Suprapubic skin (tissue), 4 donors: Measurements from ENCODE around the gene TCAP. TPM values are rescaled to one million over a fixed set of nuclear protein-coding genes. Genes with fewer than 3 reads are reported as not detected.

Experiments
- DNase-seq, 2 donors: peaks; one replicate each; pipeline ENCODE4 v3.0.0-alpha.2; 2019; ENCODE audit warnings: low spot score in 2 of 2
- H3K27ac ChIP-seq: fragments of 200-600 bp; sonication (generic); one replicate; pipeline ENCODE4 v1.5.1; 2019
- H3K27me3 ChIP-seq: fragments of 200-600 bp; sonication (generic); one replicate; pipeline ENCODE4 v1.5.1; 2019
- H3K36me3 ChIP-seq: fragments of 200-600 bp; sonication (generic); one replicate; pipeline ENCODE4 v1.5.1; 2019
- H3K4me1 ChIP-seq: fragments of 200-600 bp; sonication (generic); one replicate; pipeline ENCODE4 v1.5.1; 2019
- H3K4me3 ChIP-seq: fragments of 200-600 bp; sonication (generic); one replicate; pipeline ENCODE4 v1.5.1; 2019; ENCODE audit warnings: mild to moderate bottlenecking
- H3K9me3 ChIP-seq: fragments of 200-600 bp; sonication (generic); one replicate; pipeline ENCODE4 v1.5.1; 2019
- EP300 ChIP-seq: sonication (generic); formaldehyde crosslinking; IDR thresholded peaks from one replicate; pipeline ENCODE4 v1.6.1; 2017; ENCODE audit warnings: antibody characterized with exemption
- POLR2A ChIP-seq, 2 donors: fragments of 450-650 bp; IDR thresholded peaks; one replicate each; pipeline ENCODE4 v1.6.1; 2017; ENCODE audit warnings: antibody characterized with exemption in 2 of 2, mild to moderate bottlenecking in 2 of 2, moderate library complexity in 2 of 2
- POLR2AphosphoS5 ChIP-seq, 3 donors: sonication (generic); formaldehyde crosslinking; IDR thresholded peaks; one replicate each; pipeline ENCODE4 v1.6.1; 2017; ENCODE audit warnings: antibody characterized with exemption in 3 of 3
- WGBS: methylation state at CpG from one replicate; pipeline ENCODE4 v1.1.5; 2018; 5-methylcytosine and 5-hydroxymethylcytosine counted together
- total RNA-seq, 4 donors: library from RNA; depleted of rRNA; stranded (reverse); fragments of >200 nt; gene quantifications; one replicate each; pipeline ENCODE4 v1.1.0, GENCODE V29; 2016
- TF ChIP-seq, protein P1 (sequence below), 2 donors: fragments of 200-600 bp in 1 of 2; fragments of 450-650 bp in 1 of 2; sonication (generic) in 1 of 2; IDR thresholded peaks; one replicate each; pipeline ENCODE4 v1.5.1; 2016 to 2019; ENCODE audit warnings: antibody characterized with exemption in 2 of 2, mild to moderate bottlenecking in 1 of 2, moderate library complexity in 1 of 2

TCAP gene
- total RNA-seq, 4 donors from 2014 or later: 0.57 to 2.4 (median 1.1) TPM; not detected in 1

DNA sequence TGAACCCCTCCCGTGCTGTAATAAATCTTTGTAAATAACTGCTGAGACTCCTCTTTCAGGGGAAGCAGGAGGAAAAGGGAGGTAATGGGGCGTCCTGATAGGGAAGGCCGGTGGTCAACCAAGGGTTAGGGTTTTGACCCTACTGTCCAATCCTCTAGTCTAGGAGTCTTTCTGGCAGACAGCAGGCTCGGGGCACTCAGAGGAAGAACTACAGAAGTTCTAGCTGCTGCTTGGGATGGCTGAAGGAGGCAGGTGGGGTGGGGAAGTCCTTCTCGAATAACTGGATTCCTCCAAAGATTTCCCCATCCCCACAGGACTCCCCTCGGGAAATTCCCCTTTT, 28.6 kb upstream of the TCAP start:
- no peak for TF ChIP-seq EP300
- no peak for TF ChIP-seq POLR2A (IDR thresholded peaks at IDR 0.05)
- TF ChIP-seq POLR2AphosphoS5 (IDR thresholded peaks at IDR 0.05): no peak
- TF ChIP-seq, protein P1, sequence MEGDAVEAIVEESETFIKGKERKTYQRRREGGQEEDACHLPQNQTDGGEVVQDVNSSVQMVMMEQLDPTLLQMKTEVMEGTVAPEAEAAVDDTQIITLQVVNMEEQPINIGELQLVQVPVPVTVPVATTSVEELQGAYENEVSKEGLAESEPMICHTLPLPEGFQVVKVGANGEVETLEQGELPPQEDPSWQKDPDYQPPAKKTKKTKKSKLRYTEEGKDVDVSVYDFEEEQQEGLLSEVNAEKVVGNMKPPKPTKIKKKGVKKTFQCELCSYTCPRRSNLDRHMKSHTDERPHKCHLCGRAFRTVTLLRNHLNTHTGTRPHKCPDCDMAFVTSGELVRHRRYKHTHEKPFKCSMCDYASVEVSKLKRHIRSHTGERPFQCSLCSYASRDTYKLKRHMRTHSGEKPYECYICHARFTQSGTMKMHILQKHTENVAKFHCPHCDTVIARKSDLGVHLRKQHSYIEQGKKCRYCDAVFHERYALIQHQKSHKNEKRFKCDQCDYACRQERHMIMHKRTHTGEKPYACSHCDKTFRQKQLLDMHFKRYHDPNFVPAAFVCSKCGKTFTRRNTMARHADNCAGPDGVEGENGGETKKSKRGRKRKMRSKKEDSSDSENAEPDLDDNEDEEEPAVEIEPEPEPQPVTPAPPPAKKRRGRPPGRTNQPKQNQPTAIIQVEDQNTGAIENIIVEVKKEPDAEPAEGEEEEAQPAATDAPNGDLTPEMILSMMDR (IDR thresholded peaks at IDR 0.05): no peak
- Histone ChIP-seq H3K9me3 (no peaks in the 10 kb centered on the region), H3K4me1 (peaks cover 68% of the 10 kb centered on the region), H3K36me3 (no peaks in the 10 kb centered on the region), H3K4me3 (peak overlapping the region; percentile 78), H3K27ac (peak overlapping the region; percentile 90), H3K27me3 (peaks cover 8% of the 10 kb centered on the region)
- no peak for DNase-seq
- 22% methylated on average over 6 of the region's 6 CpGs for WGBS

DNA sequence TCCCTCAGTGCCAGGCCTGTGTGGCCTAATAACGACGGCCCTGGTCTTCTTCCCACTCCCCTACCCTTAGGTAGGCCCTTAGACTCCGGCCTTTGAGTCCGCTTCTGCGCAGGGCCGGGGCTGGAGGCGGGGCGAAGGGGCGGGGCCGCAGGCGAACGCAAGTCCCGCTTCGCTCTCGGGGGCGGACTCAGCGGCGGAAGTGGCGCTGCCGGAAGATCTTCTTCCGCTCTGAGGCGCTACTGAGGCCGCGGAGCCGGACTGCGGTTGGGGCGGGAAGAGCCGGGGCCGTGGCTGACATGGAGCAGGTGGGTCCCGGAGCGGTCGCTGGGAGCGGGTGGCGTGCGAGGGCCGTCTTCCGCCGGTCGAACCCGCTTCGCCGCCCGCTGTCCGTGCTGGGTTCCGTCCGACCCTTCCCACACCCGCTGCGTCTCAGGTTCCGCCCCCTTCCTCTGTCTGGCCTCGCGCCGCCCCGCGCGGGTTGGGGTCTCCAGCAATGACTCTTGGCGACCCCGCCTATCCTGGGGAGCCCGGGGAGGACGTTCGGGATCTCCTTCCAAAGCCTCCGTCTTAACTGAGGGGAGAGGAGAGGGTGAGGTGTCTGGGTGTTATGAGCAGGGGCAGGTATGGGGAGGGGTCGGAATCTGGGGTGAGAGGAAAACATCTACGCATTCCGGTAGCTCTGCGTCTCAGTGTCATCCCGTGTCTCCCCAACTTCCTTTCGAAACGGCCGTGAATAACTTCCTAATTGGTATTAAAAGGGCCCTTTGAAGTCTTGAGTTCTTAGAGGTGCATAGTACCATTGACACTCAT, 28.0 kb upstream of the TCAP start, which contains the start of gene STARD3:
Gene STARD3, plus strand, starts transcription at position 218 of the 810 bp plus-strand sequence. CDS start 16,388 bp downstream, outside the sequence.
- no peaks in the 10 kb centered on the region for H3K36me3 ChIP-seq
- no peaks in the 10 kb centered on the region for H3K9me3 ChIP-seq
- 2% methylated on average over 4 of the region's 69 CpGs for WGBS
- H3K27ac ChIP-seq: peak within 1 kb of the TSS; percentile 90
- TF ChIP-seq EP300 (no peak), POLR2AphosphoS5 (IDR thresholded peaks at IDR 0.05) (peak in 2 of 3 donors; percentile 39 to 74), POLR2A (IDR thresholded peaks at IDR 0.05) (peak in 1 of 2 donors; percentile 46)
- DNase-seq: peak; percentile 95 to 96
- H3K4me1 ChIP-seq: peaks cover 66% of the 10 kb centered on the region
- peaks cover 2% of the 10 kb centered on the region for H3K27me3 ChIP-seq
- peak within 1 kb of the TSS; percentile 78 for H3K4me3 ChIP-seq

DNA sequence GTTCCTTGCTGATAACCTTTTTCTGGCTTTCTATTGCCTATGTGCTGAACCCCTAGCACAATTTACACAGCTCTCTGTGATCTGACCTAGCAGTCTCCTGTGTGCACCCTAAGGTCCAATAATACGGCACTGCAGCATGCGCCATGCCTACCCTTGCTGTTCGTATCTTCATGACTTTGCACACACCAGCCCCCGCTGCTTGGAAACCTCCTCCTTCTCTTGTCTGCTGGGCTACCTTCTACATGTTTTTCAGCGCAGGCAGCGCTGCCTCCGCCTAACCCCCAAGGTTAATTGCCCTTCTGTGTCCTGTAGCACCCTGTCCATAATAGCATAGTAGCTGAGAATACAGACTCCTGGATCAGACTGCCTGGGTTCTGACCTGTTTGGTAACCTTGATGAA, 26.8 kb upstream of the TCAP start:
- Histone ChIP-seq H3K36me3 (no peaks in the 10 kb centered on the region), H3K27me3 (no peaks in the 10 kb centered on the region), H3K27ac (no peak overlapping the region), H3K4me3 (peak overlapping the region; percentile 78), H3K9me3 (no peaks in the 10 kb centered on the region), H3K4me1 (peaks cover 68% of the 10 kb centered on the region)
- WGBS: 94% methylated on average over 7 of the region's 7 CpGs
- TF ChIP-seq EP300: no peak
- TF ChIP-seq, protein P1 (IDR thresholded peaks at IDR 0.05): no peak
- no peak for TF ChIP-seq POLR2A (IDR thresholded peaks at IDR 0.05)
- no peak for TF ChIP-seq POLR2AphosphoS5 (IDR thresholded peaks at IDR 0.05)
- no peak for DNase-seq

DNA sequence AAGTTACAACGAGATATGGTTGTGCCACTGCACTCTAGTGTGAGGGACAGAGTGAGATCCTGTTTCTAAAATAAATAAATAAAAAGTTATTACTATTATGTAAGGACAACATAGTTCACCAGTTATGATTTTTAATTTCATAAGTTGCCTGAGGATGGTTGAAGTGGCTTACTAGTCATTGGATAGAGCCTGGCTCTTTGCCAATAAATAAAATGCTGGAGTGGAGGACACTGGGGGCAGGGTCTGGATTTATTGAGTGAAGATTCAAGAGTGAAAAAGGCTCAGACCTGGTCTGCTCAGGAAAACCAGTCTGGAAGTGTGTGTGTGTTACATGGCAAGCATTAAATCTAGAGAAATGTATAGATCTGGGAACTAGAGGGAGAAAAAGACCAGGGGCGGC, 26.1 kb upstream of the TCAP start:
- no peak for DNase-seq
- Histone ChIP-seq H3K9me3 (no peaks in the 10 kb centered on the region), H3K27ac (no peak overlapping the region), H3K4me1 (peaks cover 75% of the 10 kb centered on the region), H3K4me3 (no peak overlapping the region), H3K36me3 (no peaks in the 10 kb centered on the region), H3K27me3 (no peaks in the 10 kb centered on the region)
- WGBS: 74% methylated on average over 2 of the region's 2 CpGs
- TF ChIP-seq, protein P1 (IDR thresholded peaks at IDR 0.05): no peak
- TF ChIP-seq EP300 (no peak), POLR2AphosphoS5 (IDR thresholded peaks at IDR 0.05) (no peak), POLR2A (IDR thresholded peaks at IDR 0.05) (no peak)

DNA sequence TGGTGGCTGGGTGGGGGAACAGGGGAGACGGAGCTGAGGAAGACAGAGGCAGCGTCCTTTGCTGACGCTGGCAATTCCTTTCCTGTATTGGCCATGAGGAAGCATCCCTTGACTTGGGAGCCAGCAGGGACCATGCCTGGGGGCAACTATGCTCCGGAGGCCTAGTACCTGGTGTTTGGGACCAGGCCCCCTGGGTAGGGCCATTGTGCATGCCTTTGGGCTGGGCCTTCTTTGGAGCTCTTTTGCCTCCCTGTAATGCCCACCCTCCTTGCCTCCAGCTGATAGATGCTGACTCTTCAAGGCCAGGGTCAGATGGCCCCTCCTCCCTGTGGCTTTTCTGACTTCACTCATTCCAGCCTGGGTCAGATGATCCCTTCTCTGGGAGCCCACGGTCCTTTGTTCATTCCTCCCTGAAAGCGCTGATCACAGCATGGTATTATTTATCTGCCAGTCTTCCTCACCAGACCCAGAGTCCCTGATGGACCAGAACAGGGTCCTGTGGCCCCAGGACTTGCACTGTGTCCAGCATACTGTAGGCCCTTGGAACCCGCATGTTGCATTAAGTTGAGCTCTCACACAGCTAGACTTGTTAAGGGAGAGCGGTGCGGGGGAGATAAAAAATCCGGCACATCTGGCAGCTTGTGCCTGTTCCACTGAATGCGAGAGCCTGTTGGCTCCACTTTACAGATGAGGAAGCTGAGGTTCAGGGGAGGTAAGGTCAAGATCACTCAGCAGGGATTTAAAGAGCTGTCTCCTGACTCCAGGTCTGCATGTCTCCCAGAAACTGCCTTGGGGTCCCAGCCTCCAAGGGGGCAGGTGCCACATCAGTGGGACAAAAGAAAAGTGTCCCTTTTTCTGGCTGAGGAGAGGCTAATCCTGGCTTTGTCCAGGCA, 25.3 kb upstream of the TCAP start:
- no peaks in the 10 kb centered on the region for H3K27me3 ChIP-seq
- 78% methylated on average over 11 of the region's 11 CpGs for WGBS
- H3K4me1 ChIP-seq: peaks cover 75% of the 10 kb centered on the region
- no peaks in the 10 kb centered on the region for H3K9me3 ChIP-seq
- no peak overlapping the region for H3K27ac ChIP-seq
- TF ChIP-seq POLR2AphosphoS5 (IDR thresholded peaks at IDR 0.05): no peak
- TF ChIP-seq, protein P1 (IDR thresholded peaks at IDR 0.05): no peak
- H3K36me3 ChIP-seq: no peaks in the 10 kb centered on the region
- no peak for DNase-seq
- H3K4me3 ChIP-seq: no peak overlapping the region
